Endothelial cell of umbilical vein (primary cell): ENCODE measurements around the gene RXFP1. TPM values are rescaled to one million over a fixed set of nuclear protein-coding genes. Genes with fewer than 3 reads are reported as not detected.

ENCODE experiments used
- BruUV-seq: library from RNA; stranded (reverse); fragments of 400-500 nt; replicated peaks from 2 replicates; lab custom pipeline; 2021; lab: Mats Ljungman, UMichigan
- CTCF ChIA-PET: fragments of 300-600, 350-600 bp; sonication (Branson Sonifier 250); formaldehyde crosslinking; loops from one replicate; lab custom pipeline; 2021; ENCODE audit warnings: antibody characterized with exemption, inconsistent platforms; lab: Charles Lee
- POLR2A ChIA-PET: fragments of 300-600, 350-600 bp; sonication (Branson Sonifier 250); formaldehyde crosslinking; loops from one replicate; lab custom pipeline; 2021; ENCODE audit warnings: antibody characterized with exemption, inconsistent platforms; lab: Charles Lee
- DNase-seq: peaks from one replicate; pipeline ENCODE4 v3.0.0-alpha.2; 2011; ENCODE audit warnings: low read depth, low spot score
- FAIRE-seq: peaks from 2 replicates; lab custom pipeline; 2011; peaks lifted over from hg19 to GRCh38; lab: Jason Lieb, UNC
- H2AFZ ChIP-seq: 2 replicates; pipeline ENCODE4 v1.6.0; 2012; ENCODE audit warnings: low read depth, low read length, control low read depth, inconsistent platforms
- H3K27ac ChIP-seq: 2 replicates; pipeline ENCODE4 v1.5.1; 2011; ENCODE audit warnings: low read depth, mild to moderate bottlenecking, control low read depth, low read length, moderate library complexity; ENCODE audit not compliant: insufficient read depth
- H3K27me3 ChIP-seq, 2 experiments: 2 replicates each; pipeline versions ENCODE4 v1.6.0 to v1.6.1; 2011; ENCODE audit warnings: low read length in 2 of 2, mixed read lengths in 1 of 2; ENCODE audit not compliant: control insufficient read depth in 2 of 2, insufficient read depth in 2 of 2
- H3K36me3 ChIP-seq, 2 experiments: 2 replicates in 1 of 2; 3 replicates in 1 of 2; pipeline ENCODE4 v1.5.1; 2011; ENCODE audit warnings: low read length in 2 of 2, mild to moderate bottlenecking in 1 of 2, moderate library complexity in 1 of 2; ENCODE audit not compliant: control insufficient read depth in 2 of 2, insufficient read depth in 2 of 2; ENCODE audit errors: extremely low read depth in 1 of 2
- H3K4me1 ChIP-seq: 3 replicates; pipeline ENCODE4 v1.5.1; 2011; ENCODE audit warnings: mild to moderate bottlenecking, low read length; ENCODE audit not compliant: control insufficient read depth, insufficient read depth; ENCODE audit errors: extremely low read depth
- H3K4me2 ChIP-seq: 2 replicates; pipeline ENCODE4 v1.6.1; 2011; ENCODE audit warnings: low read length, control low read depth, mixed read lengths; ENCODE audit not compliant: insufficient read depth
- H3K4me3 ChIP-seq, 3 experiments: fragments of 200-600 bp in 1 of 3; sonication (generic), shearing (Covaris generic) in 1 of 3; replicated peaks in 1 of 3; 2 replicates each; pipeline ENCODE4 v1.5.1; 2011 to 2016; ENCODE audit warnings: control low read depth in 3 of 3, low read length in 3 of 3, mild to moderate bottlenecking in 2 of 3, inconsistent platforms in 1 of 3, low read depth in 1 of 3, moderate library complexity in 1 of 3; ENCODE audit not compliant: insufficient read depth in 1 of 3
- H3K79me2 ChIP-seq: 2 replicates; pipeline ENCODE4 v1.6.0; 2012; ENCODE audit warnings: low read length, inconsistent platforms; ENCODE audit not compliant: control insufficient read depth, insufficient read depth
- H3K9ac ChIP-seq: replicated peaks from 2 replicates; pipeline ENCODE3; 2011; ENCODE audit warnings: low read length, control low read depth; ENCODE audit not compliant: insufficient read depth; ENCODE audit errors: extremely low read depth
- H3K9me1 ChIP-seq: replicated peaks from 3 replicates; pipeline ENCODE4 v1.6.0; 2011; ENCODE audit warnings: mild to moderate bottlenecking, low read length; ENCODE audit not compliant: control insufficient read depth, insufficient read depth; ENCODE audit errors: extremely low read depth
- H3K9me3 ChIP-seq: replicated peaks from 2 replicates; pipeline ENCODE4 v1.5.1; 2012; ENCODE audit warnings: low read length, inconsistent platforms; ENCODE audit not compliant: control insufficient read depth, insufficient read depth
- H4K20me1 ChIP-seq: replicated peaks from 2 replicates; pipeline ENCODE3; 2011; ENCODE audit warnings: mild to moderate bottlenecking, low read length; ENCODE audit not compliant: control insufficient read depth, insufficient read depth; ENCODE audit errors: extremely low read depth
- EZH2 ChIP-seq: IDR thresholded peaks from 2 replicates; pipeline ENCODE4 v1.6.1; 2012; ENCODE audit warnings: borderline replicate concordance, low read depth, mild to moderate bottlenecking, moderate library complexity, low read length, inconsistent platforms; ENCODE audit not compliant: severe bottlenecking
- FOS ChIP-seq: IDR thresholded peaks from 2 replicates; pipeline ENCODE4 v1.6.1; 2011; ENCODE audit warnings: mild to moderate bottlenecking, low read length, moderate library complexity, borderline replicate concordance; ENCODE audit not compliant: insufficient read depth
- GATA2 ChIP-seq: IDR thresholded peaks from 2 replicates; pipeline ENCODE4 v1.7.0; 2011; ENCODE audit warnings: low read depth, mild to moderate bottlenecking, moderate library complexity, mixed read lengths, low read length; ENCODE audit not compliant: insufficient read length, insufficient read depth
- JUN ChIP-seq: IDR thresholded peaks from 2 replicates; pipeline ENCODE4 v1.6.1; 2011; ENCODE audit warnings: borderline replicate concordance, low read depth; ENCODE audit not compliant: insufficient read length, insufficient read depth
- MYC ChIP-seq: IDR thresholded peaks from one replicate; pipeline ENCODE4 v1.6.1; 2011; ENCODE audit warnings: mild to moderate bottlenecking, low read depth, low read length
- POLR2A ChIP-seq: IDR thresholded peaks from 2 replicates; pipeline ENCODE4 v1.6.1; 2012; ENCODE audit warnings: low read depth, mild to moderate bottlenecking, control low read depth, low read length
- POLR2AphosphoS5 ChIP-seq: IDR thresholded peaks from 2 replicates; pipeline ENCODE4 v1.6.1; 2012; ENCODE audit warnings: low read depth, mild to moderate bottlenecking, control low read depth, low read length, moderate library complexity; ENCODE audit not compliant: insufficient read depth
- dilution Hi-C: fragments of 300-500 bp; cut with MboI; formaldehyde crosslinking; loops from one replicate; pipeline ENCODE4 v1.15.0; 2019; ENCODE audit warnings: low sequenced_read_pairs; ENCODE audit not compliant: extremely low pct_ligation_motif_present
- intact Hi-C: fragments of 100-400 bp; cut with micrococcal nuclease; formaldehyde crosslinking; loops from one replicate; pipeline ENCODE4 v1.10.0; 2022
- polyA plus RNA-seq, 4 experiments: library from polyadenylated mRNA; depleted of rRNA in 3 of 4; stranded (reverse) in 3 of 4; unstranded in 1 of 4; fragments of >200 nt; gene quantifications; 2 replicates each; pipeline versions ENCODE4 v1.2.1 to v1.2.3, GENCODE V29; 2011 to 2012; ENCODE audit warnings: missing spikeins in 1 of 4
- total RNA-seq: library from RNA; stranded (reverse); gene quantifications from 2 replicates; pipeline ENCODE4 v1.2.3, GENCODE V29; 2021
- TF ChIP-seq, protein P1 (sequence below): IDR thresholded peaks from 2 replicates; pipeline ENCODE4 v1.6.1; 2011; ENCODE audit not compliant: insufficient read depth, insufficient read length
- TF ChIP-seq, protein P2 (sequence below), 2 donors: IDR thresholded peaks; 1 replicate in 1 of 2; 2 replicates in 1 of 2; pipeline ENCODE4 v1.5.1; 2011; ENCODE audit warnings: low read length in 2 of 2, mild to moderate bottlenecking in 2 of 2, moderate library complexity in 2 of 2, control low read depth in 1 of 2, inconsistent platforms in 1 of 2, low read depth in 1 of 2; ENCODE audit not compliant: insufficient read depth in 1 of 2; ENCODE audit errors: extremely low read depth in 1 of 2

Gene RXFP1
- total and polyA plus RNA-seq, 2 donors (not counting 3 experiments of a cell fraction or from before 2014, with no cell fraction given), result not detected

GRCh38 chr4:158670975-158671664, 149.4 kb downstream of the RXFP1 start:
- TSS peak; percentile 41 for BruUV-seq
- DNase-seq (peak; percentile 87), FAIRE-seq (peak; percentile 94)
- ChIA-PET CTCF (interaction anchor here (0.8 to 1.7 kb wide), 4 partner anchors 10 to 508 kb away, joined by 3 to 5 read pairs (median 4); no protein-coding TSS in a partner anchor), POLR2A (no interaction called here)
- H3K4me3 ChIP-seq, result peak overlapping the region; percentile 83 to 92 (median 84)
- peak overlapping the region; percentile 88 for H2AFZ ChIP-seq
- intact Hi-C loops, result loop anchor here (1.0 to 5.0 kb wide), 6 partner anchors 129 to 531 kb away; no protein-coding TSS in a partner anchor
- peaks cover 2% of the 10 kb centered on the region for H4K20me1 ChIP-seq
- H3K9me3 ChIP-seq, result no peaks in the 10 kb centered on the region
- dilution Hi-C loops, result no loop called here
- H3K27ac ChIP-seq, result peak overlapping the region; percentile 71
- TF ChIP-seq, protein P1, sequence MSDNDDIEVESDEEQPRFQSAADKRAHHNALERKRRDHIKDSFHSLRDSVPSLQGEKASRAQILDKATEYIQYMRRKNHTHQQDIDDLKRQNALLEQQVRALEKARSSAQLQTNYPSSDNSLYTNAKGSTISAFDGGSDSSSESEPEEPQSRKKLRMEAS, result peak; percentile 74
- no peak for TF ChIP-seq GATA2
- peak overlapping the region; percentile 89 for H3K4me2 ChIP-seq
- H3K27me3 ChIP-seq, result no peaks in the 10 kb centered on the region
- peaks cover 0 to 3% of the 10 kb centered on the region in 2 experiments for H3K36me3 ChIP-seq
- H3K9me1 ChIP-seq, result no peaks in the 10 kb centered on the region
- H3K9ac ChIP-seq, result peak overlapping the region; percentile 88
- peaks cover 11% of the 10 kb centered on the region for H3K4me1 ChIP-seq
- H3K79me2 ChIP-seq, result peaks cover 27% of the 10 kb centered on the region

DNA sequence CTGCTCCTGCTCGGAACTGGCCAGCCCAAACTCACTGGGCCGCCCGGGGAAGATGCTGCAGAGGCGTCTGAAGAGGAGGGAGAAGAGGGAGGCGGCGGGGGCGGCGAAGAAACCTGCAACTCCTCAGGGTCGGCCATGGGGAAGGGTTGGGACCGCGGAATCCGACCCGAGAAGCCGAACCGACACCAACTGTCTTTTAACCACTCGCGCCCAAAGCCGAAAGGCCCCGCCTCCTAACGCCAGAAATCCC, 149.9 kb downstream of the RXFP1 start, which contains the start of gene C4orf46:
Gene C4orf46, minus strand, starts transcription at position 223 of the 250 bp plus-strand sequence. Its CDS starts 86 bp downstream, at position 137.
- Histone ChIP-seq H3K36me3 (peaks cover 0 to 3% of the 10 kb centered on the region in 2 experiments), H3K4me2 (peak within 1 kb of the TSS; percentile 89), H3K79me2 (peaks cover 27% of the 10 kb centered on the region), H3K9ac (peak within 1 kb of the TSS; percentile 88), H2AFZ (peak within 1 kb of the TSS; percentile 99), H3K9me3 (no peaks in the 10 kb centered on the region), H3K4me1 (peaks cover 11% of the 10 kb centered on the region), H3K4me3 (peak within 1 kb of the TSS; percentile 83 to 92 (median 84)), H3K27ac (peak within 1 kb of the TSS; percentile 71), H3K9me1 (no peaks in the 10 kb centered on the region), H4K20me1 (peaks cover 2% of the 10 kb centered on the region), H3K27me3 (no peaks in the 10 kb centered on the region)
- intact Hi-C loops, result loop anchor here (1.0 to 5.0 kb wide), 6 partner anchors 129 to 531 kb away; no protein-coding TSS in a partner anchor
- CTCF ChIA-PET, result interaction anchor here (0.8 to 1.7 kb wide), 3 partner anchors 10 to 179 kb away, joined by 3 to 5 read pairs (median 5); no protein-coding TSS in a partner anchor
- BruUV-seq, result no TSS peak
- POLR2A ChIA-PET, result no interaction called here
- DNase-seq (no peak), FAIRE-seq (no peak)
- dilution Hi-C loops, result no loop called here
- TF ChIP-seq POLR2AphosphoS5 (no peak), GATA2 (no peak), MYC (no peak), EZH2 (no peak), FOS (no peak), POLR2A (no peak), JUN (no peak)
- TF ChIP-seq, protein P1, result no peak
- TF ChIP-seq, protein P2, sequence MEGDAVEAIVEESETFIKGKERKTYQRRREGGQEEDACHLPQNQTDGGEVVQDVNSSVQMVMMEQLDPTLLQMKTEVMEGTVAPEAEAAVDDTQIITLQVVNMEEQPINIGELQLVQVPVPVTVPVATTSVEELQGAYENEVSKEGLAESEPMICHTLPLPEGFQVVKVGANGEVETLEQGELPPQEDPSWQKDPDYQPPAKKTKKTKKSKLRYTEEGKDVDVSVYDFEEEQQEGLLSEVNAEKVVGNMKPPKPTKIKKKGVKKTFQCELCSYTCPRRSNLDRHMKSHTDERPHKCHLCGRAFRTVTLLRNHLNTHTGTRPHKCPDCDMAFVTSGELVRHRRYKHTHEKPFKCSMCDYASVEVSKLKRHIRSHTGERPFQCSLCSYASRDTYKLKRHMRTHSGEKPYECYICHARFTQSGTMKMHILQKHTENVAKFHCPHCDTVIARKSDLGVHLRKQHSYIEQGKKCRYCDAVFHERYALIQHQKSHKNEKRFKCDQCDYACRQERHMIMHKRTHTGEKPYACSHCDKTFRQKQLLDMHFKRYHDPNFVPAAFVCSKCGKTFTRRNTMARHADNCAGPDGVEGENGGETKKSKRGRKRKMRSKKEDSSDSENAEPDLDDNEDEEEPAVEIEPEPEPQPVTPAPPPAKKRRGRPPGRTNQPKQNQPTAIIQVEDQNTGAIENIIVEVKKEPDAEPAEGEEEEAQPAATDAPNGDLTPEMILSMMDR (IDR thresholded peaks at IDR 0.05; ENCODE audit: extremely low read depth in 1 of 2, insufficient read depth in 1 of 2, low read depth in 1 of 2, low read length in 2 of 2), result no peak
